GM12801 (cell line): ENCODE measurements around the gene USP24.

Experiments
- TF ChIP-seq, protein P1 (sequence below): IDR thresholded peaks from one replicate; pipeline ENCODE4 v1.5.1; 2011; ENCODE audit warnings: control low read depth; ENCODE audit not compliant: insufficient read length; ENCODE audit errors: extremely low read depth

The USP24 gene

DNA sequence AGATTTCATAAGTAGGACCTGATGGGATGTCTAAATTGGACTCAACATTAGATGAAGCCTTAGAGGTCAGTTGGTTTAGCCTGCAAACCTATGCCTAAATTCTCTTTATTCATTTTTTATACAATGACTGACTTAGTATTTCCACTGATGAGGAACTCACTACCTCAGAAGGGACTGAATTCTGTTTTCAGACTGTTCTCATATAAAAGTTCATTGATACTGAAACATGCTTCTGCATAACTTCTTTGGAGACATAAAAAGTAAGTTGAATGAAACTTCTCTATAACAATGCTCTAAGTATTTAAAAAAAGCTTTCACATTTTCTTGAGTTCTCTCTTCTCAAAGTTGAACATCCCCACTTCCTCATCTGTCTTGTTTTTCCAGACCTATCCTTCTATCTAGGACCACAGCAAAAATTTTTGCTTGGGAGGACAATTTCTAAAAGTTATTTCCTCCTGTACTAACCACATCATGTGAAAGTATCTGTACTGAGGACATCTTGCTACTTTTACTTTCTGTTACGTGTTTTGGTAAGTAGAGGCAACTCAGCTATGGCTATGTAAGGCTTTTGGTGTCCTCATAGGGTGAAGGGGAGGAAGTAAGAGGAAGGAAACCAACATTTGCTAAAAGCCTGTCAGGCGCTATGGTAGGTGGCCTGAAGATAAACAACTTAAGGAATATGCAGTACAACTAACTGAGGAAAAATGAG lies 64.1 kb downstream of the USP24 start:
- TF ChIP-seq, protein P1, sequence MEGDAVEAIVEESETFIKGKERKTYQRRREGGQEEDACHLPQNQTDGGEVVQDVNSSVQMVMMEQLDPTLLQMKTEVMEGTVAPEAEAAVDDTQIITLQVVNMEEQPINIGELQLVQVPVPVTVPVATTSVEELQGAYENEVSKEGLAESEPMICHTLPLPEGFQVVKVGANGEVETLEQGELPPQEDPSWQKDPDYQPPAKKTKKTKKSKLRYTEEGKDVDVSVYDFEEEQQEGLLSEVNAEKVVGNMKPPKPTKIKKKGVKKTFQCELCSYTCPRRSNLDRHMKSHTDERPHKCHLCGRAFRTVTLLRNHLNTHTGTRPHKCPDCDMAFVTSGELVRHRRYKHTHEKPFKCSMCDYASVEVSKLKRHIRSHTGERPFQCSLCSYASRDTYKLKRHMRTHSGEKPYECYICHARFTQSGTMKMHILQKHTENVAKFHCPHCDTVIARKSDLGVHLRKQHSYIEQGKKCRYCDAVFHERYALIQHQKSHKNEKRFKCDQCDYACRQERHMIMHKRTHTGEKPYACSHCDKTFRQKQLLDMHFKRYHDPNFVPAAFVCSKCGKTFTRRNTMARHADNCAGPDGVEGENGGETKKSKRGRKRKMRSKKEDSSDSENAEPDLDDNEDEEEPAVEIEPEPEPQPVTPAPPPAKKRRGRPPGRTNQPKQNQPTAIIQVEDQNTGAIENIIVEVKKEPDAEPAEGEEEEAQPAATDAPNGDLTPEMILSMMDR, result no peak

DNA sequence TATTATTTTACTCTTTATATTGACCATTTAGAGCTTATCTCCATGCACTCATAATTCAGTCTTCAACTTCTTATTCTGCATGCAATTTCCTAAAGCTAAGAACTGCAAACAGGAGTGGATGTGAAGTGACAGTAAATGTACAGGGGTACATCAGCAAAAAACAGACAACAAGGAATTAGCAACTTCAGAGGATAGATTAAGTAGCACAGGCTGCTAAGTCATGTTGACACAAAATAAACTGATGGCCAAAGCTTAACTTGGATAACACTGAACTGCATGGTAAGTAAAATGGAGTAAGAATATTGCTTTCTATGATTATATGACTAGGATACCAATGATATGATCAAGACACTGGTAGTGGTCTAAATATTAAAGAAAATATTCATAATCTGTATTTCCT lies 66.5 kb downstream of the USP24 start:
- TF ChIP-seq, protein P1, result no peak

DNA sequence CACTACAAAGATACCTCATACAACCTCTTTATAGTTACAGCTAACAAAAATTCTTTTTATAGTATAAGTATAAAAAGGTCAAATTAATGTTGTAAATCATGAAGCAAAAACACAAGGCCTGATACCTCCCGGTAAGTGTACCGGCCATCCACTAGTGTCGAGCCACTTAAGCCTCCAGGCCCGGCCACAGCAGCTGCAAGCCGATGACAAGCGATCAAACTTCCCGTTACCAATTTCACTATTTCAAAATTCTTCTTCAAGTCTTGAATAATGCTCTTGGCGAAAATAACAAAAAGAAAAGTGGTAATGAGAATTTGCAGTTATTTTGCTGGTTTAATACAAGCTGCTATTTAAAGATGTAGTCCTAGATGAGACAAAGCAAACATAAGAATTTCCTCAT lies 67.6 kb downstream of the USP24 start:
- TF ChIP-seq, protein P1, result no peak

DNA sequence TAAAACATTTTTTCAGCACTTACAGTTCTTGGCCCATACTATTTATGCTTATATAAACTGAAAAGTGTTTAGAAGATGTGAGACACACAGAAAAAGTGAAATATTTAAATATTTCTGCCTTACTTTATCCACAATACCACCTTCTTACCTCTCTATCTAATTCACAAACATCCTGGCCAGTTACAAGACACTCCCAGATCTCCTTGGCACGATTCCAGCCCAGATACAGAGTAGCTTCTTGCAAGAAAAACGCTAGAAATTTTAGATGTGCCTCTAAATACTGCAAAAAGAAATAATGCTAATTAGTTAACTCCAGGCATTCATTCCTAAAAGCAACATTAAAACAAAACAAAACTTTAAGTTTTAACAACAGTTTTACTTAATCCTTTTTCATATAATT lies 68.4 kb downstream of the USP24 start:
- TF ChIP-seq, protein P1, result no peak

DNA sequence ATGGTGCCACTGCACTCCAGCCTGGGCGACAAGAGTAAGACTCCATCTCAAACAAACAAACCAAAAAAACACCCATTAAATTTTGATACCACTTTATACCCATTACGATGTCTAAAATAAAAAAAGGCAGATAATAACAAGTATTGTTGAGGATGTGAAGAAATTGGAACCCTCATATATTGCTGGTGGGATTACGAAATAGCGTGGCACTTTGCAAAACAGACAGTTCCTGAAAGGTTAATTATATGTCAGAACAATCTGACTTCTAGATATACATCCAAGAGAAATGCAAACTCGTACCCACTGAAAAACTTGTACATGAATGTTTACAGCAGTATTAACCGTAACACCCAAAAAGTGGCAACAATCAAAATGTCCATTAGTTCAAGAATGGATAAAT lies 70.3 kb downstream of the USP24 start:
- TF ChIP-seq, protein P1, result no peak

DNA sequence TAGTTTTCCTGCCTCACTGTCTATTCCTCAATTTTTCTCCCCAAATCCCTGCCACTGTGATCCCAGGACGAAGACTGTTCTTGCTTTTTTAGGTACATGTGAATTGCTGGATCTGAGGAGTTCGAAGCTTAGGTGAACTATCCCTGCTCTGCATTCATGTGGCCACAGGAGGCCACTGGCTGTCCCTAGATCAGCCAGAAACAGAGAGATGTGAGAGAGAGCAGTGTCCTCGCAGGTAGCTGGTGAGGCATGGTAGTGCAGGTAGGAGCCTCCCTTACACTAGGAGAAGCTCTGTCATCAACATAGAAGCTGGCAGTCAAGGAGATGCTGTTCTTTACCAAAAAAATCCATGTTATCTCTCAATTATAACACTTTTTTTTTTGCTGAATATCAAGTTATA lies 71.5 kb downstream of the USP24 start:
- TF ChIP-seq, protein P1, result no peak

DNA sequence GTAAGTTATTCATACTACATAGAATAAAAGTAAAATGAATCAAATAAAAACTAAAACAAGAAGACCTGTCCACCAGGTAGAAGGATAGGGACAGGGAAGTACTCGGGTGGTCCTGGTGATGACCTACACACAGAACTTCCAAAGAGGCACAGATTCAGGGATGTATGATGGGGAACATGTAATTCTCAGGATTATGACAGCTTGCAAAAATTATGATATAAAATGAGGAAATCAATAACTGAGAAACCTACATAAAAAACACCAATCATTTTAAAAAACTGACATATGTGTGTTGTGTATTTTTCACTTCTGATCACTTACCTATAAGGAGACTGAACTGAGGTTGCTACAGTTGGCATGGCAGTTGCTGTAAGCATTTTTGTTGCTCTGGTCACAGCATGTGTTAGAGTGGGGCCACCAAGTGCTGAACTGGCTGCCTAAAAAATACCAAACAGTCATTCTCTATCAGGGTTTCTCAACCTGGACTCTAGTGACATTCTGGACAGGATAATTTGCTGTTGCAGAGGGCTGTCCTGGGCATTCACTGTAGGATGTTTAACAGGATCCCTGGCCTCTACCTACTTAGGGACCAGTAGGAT lies 73.8 kb downstream of the USP24 start:
- TF ChIP-seq, protein P1, result no peak
